ENCODE measurements around the gene ATP13A3.

GRCh38 chr3:194365978-194366490 is 120.8 kb downstream of the ATP13A3 start:
- no peak for TF ChIP-seq MAX (CRISPR knock-in tag; IDR thresholded peaks at IDR 0.05)
- no peak for TF ChIP-seq SAFB2 (IDR thresholded peaks at IDR 0.05; ENCODE audit: borderline replicate concordance, low read depth, low read length, severe bottlenecking)
- TF ChIP-seq NCOA2 (IDR thresholded peaks at IDR 0.05; ENCODE audit: partially characterized antibody in 2 of 2), result no peak
- TF ChIP-seq CTBP1 (IDR thresholded peaks at IDR 0.05; ENCODE audit: borderline replicate concordance), result no peak
- no peak for TF ChIP-seq TCFL5 (CRISPR knock-in tag; conservative IDR thresholded peaks at IDR 0.05)
